NCI-H69 (cell line): ENCODE measurements around the gene GARS1.

Source experiments
- DNase-seq: peaks from one replicate; lab custom pipeline; 2025; lab: John Stamatoyannopoulos, UW

The GARS1 gene

DNA sequence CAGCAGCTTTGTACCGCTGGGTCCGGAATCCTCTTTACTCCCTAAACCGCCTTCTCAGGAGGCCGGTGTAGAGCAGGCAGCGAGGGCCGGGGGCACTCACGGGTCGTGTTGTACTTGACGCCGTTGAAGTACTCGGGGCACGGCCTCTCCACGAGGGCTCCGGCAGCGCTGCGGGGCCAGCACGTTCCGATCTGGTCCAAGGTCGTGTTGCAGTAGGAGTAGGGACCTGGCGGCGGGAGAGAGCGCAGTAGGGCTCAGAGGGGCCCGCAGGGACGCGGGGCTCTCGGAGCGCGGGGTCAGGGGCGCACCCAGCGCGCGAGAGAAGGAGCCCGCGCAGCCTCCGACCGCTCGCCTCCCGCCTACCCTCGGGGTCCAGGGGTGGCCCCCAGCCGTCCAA is 87.1 kb downstream of the GARS1 start:
- peak; percentile 70 for DNase-seq

DNA sequence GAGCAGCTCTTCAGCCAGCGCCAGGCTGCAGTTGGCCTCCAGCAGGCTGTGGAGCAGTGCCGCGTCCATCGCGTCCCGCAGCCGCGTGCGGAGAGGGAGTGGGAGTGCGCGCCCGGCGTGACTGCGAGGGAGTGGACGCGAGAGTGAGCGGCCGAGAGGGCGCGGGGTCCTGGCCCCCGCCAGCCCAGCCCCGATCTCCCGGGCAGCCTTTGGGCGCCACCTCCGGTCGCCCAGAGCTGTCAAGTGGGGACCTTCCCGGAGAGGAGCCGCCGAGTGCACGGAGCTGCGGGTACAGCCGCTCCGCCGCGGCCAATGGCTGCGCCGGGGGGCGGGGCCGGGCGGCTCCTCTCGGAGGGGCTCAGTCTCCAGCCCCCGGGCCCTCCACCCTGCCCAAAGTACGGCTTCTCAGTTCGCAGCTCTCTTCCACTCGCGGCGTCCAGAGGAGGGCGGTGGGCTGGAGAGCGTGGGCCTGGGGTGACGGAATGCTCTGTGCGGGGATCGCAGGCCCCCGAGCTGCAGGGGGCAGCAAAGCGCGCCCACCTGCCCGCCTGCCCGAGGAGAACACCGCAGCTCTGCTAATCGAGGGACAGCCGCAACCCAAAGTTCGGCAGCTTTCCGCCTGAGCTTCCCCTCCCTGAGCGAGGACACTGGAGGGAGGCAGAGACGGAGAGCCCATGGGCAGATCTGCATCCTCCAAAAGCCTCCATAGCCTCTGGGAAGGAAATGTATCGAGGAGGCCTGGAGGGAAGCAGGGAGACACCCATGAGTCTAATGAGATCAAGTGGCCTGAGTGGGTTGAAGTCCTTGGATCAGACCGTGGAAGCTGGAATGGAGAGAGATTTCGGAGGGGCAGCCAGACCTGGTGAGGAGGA is 87.8 kb downstream of the GARS1 start, which contains the start of gene CRHR2:
TSS of gene CRHR2 (minus strand) at position 245 of the 872 bp plus-strand sequence. CDS start at position 69, 176 bp downstream.
- DNase-seq, result peak; percentile 77

DNA sequence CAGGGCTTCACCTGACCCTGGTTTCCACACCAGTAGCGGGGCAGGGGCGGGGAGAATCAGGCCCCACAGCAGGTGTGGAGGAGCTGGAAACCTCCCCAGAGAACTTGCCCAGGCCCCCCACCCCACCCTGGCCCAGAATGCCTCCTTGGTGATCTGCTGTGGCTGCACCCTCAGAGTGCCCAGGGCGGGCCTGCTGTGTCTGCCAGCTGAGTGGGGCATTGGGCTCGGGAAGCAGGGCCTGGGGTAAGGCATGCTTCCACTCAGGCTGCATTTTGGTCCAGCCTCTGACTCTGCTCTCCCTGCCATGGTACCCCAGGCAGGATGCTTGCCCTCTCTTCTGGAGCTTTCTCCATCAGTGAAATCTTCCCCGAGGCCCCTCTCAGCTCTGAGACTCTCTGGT is 88.6 kb downstream of the GARS1 start:
- DNase-seq, result no peak
